ENCODE results near the gene ZNRF1. TPM values are rescaled to one million over a fixed set of nuclear protein-coding genes. Genes with fewer than 3 reads are reported as not detected.
A peak's percentile ranks its signal among the peaks of the same experiment; 100 is the strongest.

ZNRF1 gene
- total and polyA plus RNA-seq, 2 of the 13 experiments (the other 11 are each of a cell fraction or from before 2014, with no cell fraction given), result 43.9 to 58.7 TPM

DNA sequence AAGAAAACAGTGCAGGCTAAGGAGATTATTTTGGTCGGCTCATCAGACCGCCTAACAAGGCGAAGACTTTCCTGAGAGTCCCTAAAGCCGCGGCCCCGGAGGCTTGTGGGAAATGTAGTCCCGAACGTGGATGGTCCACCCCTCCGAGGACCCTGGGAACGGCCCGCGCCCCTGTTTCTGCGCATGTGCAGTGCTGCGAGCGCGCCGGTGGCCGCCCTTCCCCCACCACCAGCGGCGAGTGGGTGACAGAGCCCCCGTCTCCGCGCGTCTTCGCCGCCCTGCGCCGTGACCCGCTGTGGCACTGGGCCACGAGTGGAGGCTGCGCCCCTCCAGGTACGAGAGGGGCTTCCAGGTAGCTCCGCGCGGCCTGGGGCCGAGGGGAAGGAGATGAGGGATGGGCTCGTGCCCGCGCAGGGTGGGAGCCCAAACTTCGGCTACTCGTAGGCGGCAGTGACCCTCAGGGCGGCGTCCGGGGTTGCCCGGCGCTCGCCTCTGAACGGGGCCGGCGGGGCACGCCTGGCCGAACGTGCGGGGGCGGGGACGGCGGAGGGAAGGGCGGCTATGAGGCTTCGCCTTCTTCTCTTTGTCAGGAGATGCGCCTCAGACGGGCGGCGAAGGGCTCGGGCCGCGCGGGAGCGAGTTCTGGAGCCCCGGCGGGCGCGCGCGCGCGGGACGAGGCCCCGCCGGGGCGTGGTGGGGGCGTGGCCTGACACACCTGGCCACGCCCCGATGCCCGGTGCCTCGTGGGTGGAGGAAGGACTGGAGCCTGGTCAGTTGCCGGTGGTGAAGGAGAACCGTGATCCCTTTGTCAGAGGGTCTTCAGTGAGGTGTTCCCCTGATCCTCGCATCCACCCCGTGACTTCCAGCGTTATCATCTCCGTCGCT lies 149.7 kb downstream of the ZNRF1 start, which contains the start of gene ZFP1 (continued):
- TF ChIP-seq REST (IDR thresholded peaks at IDR 0.05; ENCODE audit: borderline replicate concordance in 1 of 2, low read depth in 1 of 2, low read length in 2 of 2) (no peak), ELF4 (CRISPR knock-in tag; IDR thresholded peaks at IDR 0.05; ENCODE audit: borderline replicate concordance) (no peak), ZSCAN30 (CRISPR knock-in tag; IDR thresholded peaks at IDR 0.05) (no peak), CREB1 (IDR thresholded peaks at IDR 0.05) (no peak; the same call in 1 of the 2 replicates), CREB1 (CRISPR knock-in tag; IDR thresholded peaks at IDR 0.05) (peak; percentile 56; the same call in 1 of the 2 replicates), KDM2A (CRISPR knock-in tag; IDR thresholded peaks at IDR 0.05; ENCODE audit: borderline replicate concordance, low read depth) (peak; percentile 97), RBM39 (IDR thresholded peaks at IDR 0.05; ENCODE audit: low read depth, low read length, poor library complexity, severe bottlenecking) (peak; percentile 99), ZNF275 (CRISPR knock-in tag; IDR thresholded peaks at IDR 0.05; ENCODE audit: borderline replicate concordance) (peak; percentile 87; the same call in 1 of the 2 replicates), MAFF (IDR thresholded peaks at IDR 0.05; ENCODE audit: low read depth, low read length) (no peak), CBX5 (CRISPR knock-in tag; IDR thresholded peaks at IDR 0.05; ENCODE audit: borderline replicate concordance) (peak; percentile 96), TGIF2 (CRISPR knock-in tag; IDR thresholded peaks at IDR 0.05) (peak; percentile 47; the same call in 1 of the 2 replicates), SRY (CRISPR knock-in tag; IDR thresholded peaks at IDR 0.05) (peak; percentile 88), ATRX (CRISPR knock-in tag; IDR thresholded peaks at IDR 0.05; ENCODE audit: borderline replicate concordance) (no peak), ZNF235 (CRISPR knock-in tag; IDR thresholded peaks at IDR 0.05; ENCODE audit: borderline replicate concordance) (peak; percentile 94; the same call in 1 of the 2 replicates), ZNF7 (CRISPR knock-in tag; IDR thresholded peaks at IDR 0.05) (no peak), KAT8 (CRISPR knock-in tag; IDR thresholded peaks at IDR 0.05) (peak; percentile 93), CENPBD1 (CRISPR knock-in tag; IDR thresholded peaks at IDR 0.05; ENCODE audit: borderline replicate concordance, low read depth) (no peak), TAF15 (IDR thresholded peaks at IDR 0.05; ENCODE audit: low read depth, low read length, poor library complexity, severe bottlenecking) (peak; percentile 75)
- TF ChIP-seq, protein P1, sequence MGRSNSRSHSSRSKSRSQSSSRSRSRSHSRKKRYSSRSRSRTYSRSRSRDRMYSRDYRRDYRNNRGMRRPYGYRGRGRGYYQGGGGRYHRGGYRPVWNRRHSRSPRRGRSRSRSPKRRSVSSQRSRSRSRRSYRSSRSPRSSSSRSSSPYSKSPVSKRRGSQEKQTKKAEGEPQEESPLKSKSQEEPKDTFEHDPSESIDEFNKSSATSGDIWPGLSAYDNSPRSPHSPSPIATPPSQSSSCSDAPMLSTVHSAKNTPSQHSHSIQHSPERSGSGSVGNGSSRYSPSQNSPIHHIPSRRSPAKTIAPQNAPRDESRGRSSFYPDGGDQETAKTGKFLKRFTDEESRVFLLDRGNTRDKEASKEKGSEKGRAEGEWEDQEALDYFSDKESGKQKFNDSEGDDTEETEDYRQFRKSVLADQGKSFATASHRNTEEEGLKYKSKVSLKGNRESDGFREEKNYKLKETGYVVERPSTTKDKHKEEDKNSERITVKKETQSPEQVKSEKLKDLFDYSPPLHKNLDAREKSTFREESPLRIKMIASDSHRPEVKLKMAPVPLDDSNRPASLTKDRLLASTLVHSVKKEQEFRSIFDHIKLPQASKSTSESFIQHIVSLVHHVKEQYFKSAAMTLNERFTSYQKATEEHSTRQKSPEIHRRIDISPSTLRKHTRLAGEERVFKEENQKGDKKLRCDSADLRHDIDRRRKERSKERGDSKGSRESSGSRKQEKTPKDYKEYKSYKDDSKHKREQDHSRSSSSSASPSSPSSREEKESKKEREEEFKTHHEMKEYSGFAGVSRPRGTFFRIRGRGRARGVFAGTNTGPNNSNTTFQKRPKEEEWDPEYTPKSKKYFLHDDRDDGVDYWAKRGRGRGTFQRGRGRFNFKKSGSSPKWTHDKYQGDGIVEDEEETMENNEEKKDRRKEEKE (IDR thresholded peaks at IDR 0.05), result no peak
- TF ChIP-seq, protein P2, sequence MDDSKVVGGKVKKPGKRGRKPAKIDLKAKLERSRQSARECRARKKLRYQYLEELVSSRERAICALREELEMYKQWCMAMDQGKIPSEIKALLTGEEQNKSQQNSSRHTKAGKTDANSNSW (CRISPR knock-in tag; IDR thresholded peaks at IDR 0.05; ENCODE audit: borderline replicate concordance), result peak; percentile 91; the same call in 1 of the 2 replicates

Measured in HepG2 (cell line).